Activated T-cell treated with anti-CD3 and anti-CD28 coated beads, Interleukin-2, amount 50 U/mL, for 4 hours (primary cell): ENCODE data around the gene UGT2B10. TPM values are rescaled to one million over a fixed set of nuclear protein-coding genes. Genes with fewer than 3 reads are reported as not detected.

Source experiments
- ATAC-seq, 2 donors: fragments of 200-7000 bp; cut with Tn5 transposase; one replicate each; pipeline ENCODE4 v1.10.0; 2021
- DNase-seq: peaks from one replicate; pipeline ENCODE4 v3.0.0-alpha.2; 2020
- H3K27me3 Mint-ChIP-seq: one replicate; pipeline ENCODE4 v1.8.0; 2021; ENCODE audit warnings: low read depth, mixed read lengths
- H3K36me3 Mint-ChIP-seq: one replicate; pipeline ENCODE4 v1.8.0; 2022; ENCODE audit warnings: mixed read lengths; ENCODE audit not compliant: insufficient read depth
- H3K4me1 Mint-ChIP-seq: one replicate; pipeline ENCODE4 v1.8.0; 2021; ENCODE audit warnings: low read depth, mixed read lengths
- H3K4me3 Mint-ChIP-seq: one replicate; pipeline ENCODE4 v1.8.0; 2021; ENCODE audit warnings: mild to moderate bottlenecking, moderate library complexity, mixed read lengths
- H3K9me3 Mint-ChIP-seq: one replicate; pipeline ENCODE4 v1.8.0; 2021; ENCODE audit warnings: mixed read lengths
- total RNA-seq, 3 donors: library from RNA; stranded (reverse); gene quantifications; one replicate each; pipeline ENCODE4 v1.2.1, GENCODE V29; 2021

The UGT2B10 gene
- total RNA-seq, 3 donors from 2014 or later, result not detected

DNA sequence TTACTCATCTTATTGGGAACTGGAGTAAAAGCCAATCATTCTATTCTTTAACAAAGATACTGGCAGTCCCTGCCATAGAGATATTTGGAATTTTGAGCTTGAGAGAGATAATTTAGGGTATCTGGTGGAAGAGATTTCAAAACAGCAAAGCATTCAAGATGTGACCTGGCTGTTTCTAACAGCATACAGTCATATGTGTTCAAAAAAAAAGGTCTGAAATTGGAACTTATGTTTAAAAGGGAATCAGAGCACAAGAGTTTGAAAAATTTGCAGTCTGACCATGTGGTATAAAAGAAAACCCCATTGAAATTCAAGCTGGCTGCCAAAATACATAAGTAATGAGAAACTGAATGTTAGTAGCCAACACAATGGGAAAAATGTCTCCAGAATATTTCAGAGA, 42.2 kb downstream of the UGT2B10 start:
- H3K27me3 Mint-ChIP-seq, result no peaks in the 10 kb centered on the region
- H3K9me3 Mint-ChIP-seq, result peaks cover 4% of the 10 kb centered on the region
- no peaks in the 10 kb centered on the region for H3K36me3 Mint-ChIP-seq
- ATAC-seq, result no peak
- no peak for DNase-seq
- no peak overlapping the region for H3K4me3 Mint-ChIP-seq
- no peaks in the 10 kb centered on the region for H3K4me1 Mint-ChIP-seq

DNA sequence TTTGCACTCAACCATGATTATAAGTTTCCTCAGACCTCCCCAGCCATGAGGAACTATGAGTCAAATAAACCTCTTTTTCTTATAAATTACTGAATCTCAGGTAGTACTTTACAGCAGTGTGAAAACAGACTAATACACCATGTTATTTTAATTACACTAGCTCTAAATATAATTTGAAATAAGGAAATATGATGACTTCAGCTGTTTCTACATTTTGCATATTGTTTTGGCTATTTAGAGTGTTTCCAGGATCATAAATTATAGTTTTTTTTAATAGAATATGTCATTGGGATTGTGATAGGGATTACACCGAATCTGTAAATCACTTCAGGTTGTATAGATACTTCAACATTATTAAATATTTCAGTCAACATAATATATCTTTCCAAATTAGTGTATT, 43.9 kb downstream of the UGT2B10 start:
- Mint-ChIP-seq H3K36me3 (no peaks in the 10 kb centered on the region), H3K27me3 (no peaks in the 10 kb centered on the region), H3K4me1 (no peaks in the 10 kb centered on the region), H3K4me3 (no peak overlapping the region), H3K9me3 (peaks cover 4% of the 10 kb centered on the region)
- no peak for ATAC-seq
- DNase-seq, result no peak

DNA sequence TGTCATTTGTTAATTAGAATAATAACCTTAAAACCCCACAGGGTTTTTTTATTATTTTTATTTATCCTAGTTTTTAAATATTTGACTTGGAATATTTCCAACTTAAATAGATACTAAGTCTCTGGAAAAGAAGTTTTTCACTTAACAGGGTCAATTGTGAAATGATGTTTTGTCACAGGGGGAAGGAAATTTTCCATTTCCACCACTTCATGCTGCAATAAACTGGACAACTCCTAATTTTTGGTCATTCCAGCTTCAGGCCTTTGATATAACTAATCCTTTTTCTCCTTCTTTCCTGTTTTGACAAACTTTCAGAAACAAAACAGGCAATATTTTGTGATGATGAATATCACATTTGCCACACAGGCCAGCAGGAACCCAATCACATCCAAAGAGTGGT, 45.3 kb downstream of the UGT2B10 start:
- DNase-seq (no peak), ATAC-seq (no peak)
- no peak overlapping the region for H3K4me3 Mint-ChIP-seq
- no peaks in the 10 kb centered on the region for H3K4me1 Mint-ChIP-seq
- peaks cover 4% of the 10 kb centered on the region for H3K9me3 Mint-ChIP-seq
- H3K36me3 Mint-ChIP-seq, result no peaks in the 10 kb centered on the region
- H3K27me3 Mint-ChIP-seq, result no peaks in the 10 kb centered on the region

DNA sequence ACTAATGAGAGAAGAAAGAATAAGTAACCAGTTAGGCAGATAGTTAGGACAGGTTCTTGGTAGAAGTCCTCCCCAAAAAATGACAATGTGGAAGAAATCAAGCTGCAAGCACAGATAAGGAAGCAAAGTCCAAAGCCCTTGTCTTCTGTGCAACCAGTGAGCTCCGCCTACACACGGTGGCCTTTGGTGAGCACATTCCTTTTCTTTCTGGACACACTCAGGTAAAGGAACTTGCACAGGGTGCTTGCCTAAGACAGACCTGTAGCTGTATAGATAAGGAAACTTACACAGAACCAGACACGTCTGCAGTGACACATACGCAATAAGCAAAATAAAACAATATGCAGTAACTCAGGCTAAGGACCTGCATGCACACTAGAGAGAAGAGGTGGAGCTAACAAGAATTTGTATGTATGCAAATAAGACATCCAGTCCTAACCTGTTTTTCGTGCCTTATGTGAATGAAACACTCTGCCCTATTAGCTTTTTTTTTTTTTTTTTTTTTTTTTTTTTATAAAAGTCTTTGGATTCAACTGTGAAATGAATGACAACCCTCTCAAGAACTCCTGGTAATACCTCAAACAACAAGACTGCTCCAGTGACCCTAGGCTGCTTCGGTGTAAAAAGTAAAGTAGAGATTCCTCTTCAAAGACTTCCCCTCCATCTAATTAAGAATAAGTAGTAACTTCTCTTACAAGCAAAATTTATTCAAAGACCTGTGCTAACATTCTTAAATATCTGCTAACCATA, 48.8 kb downstream of the UGT2B10 start:
- Mint-ChIP-seq H3K4me3 (no peak overlapping the region), H3K4me1 (no peaks in the 10 kb centered on the region), H3K36me3 (no peaks in the 10 kb centered on the region), H3K27me3 (no peaks in the 10 kb centered on the region), H3K9me3 (no peaks in the 10 kb centered on the region)
- ATAC-seq, result no peak
- no peak for DNase-seq

DNA sequence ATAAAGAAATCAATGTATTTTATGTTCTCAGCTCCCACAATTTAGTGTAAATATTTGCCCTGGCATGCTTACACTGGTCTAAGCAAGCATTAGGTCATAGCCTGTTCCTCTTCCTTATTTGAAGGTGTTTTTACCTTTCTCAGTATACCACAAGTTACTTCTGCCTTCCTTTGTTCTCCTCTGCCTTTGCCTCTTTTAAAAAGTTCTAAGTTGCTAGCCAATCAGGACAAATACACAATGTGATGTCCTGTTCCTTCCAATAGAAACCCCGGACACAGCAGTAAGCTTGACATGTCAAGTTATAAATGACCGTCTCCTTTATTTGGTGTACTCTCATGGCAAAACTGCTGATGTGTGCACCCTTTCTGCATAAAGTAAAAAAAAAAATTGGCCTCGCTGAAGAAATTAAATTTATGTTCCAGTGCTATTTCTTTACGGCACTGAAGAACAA, 49.4 kb downstream of the UGT2B10 start:
- no peaks in the 10 kb centered on the region for H3K9me3 Mint-ChIP-seq
- no peak for ATAC-seq
- no peak overlapping the region for H3K4me3 Mint-ChIP-seq
- H3K4me1 Mint-ChIP-seq, result no peaks in the 10 kb centered on the region
- no peaks in the 10 kb centered on the region for H3K36me3 Mint-ChIP-seq
- no peaks in the 10 kb centered on the region for H3K27me3 Mint-ChIP-seq
- no peak for DNase-seq

DNA sequence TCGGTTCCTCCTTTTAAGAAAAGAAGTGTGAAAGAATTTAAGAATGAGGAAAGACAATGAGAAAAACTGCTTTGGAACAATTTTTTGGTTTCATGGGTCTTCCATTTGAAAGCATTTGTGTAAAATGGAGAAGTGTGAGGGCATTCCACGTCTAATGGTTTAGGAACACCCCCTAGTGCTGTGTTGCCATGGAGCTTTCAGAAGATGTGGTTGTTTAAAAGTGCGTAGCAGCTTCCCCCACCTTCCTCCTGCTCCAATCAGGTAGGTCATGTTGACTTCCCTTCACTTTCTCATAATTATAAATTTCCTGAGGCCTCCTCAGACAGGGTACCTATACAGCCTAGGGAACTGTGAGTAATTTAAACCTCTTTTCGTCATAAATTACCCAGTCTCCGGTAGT, 50.0 kb downstream of the UGT2B10 start:
- no peak for DNase-seq
- Mint-ChIP-seq H3K4me1 (no peaks in the 10 kb centered on the region), H3K36me3 (no peaks in the 10 kb centered on the region), H3K4me3 (no peak overlapping the region), H3K27me3 (no peaks in the 10 kb centered on the region), H3K9me3 (no peaks in the 10 kb centered on the region)
- ATAC-seq, result no peak

DNA sequence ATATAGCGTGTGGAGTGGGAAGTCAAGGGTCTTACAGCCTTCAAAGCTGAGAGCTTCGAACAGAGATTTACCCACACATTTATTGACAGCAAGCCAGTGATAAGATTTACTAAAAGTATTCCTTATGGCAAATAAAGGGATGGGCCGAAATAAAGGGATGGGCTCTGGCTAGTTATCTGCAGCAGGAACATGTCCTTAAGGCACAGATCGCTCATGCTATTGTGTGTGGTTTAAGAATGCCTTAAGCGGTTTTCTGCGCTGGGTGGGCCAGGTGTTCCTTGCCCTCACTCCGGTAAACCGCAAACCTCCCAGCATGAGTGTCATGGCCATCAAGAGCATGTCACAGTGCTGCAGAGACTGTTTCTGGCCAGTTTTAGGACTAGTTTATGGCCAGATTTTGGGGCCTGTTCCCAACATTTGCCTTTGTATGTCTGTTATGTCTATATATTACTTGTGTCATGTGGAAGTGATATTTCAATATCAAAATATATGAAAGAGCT, 53.5 kb downstream of the UGT2B10 start:
- no peak for DNase-seq
- no peak for ATAC-seq
- H3K36me3 Mint-ChIP-seq, result no peaks in the 10 kb centered on the region
- no peak overlapping the region for H3K4me3 Mint-ChIP-seq
- no peaks in the 10 kb centered on the region for H3K27me3 Mint-ChIP-seq
- no peaks in the 10 kb centered on the region for H3K4me1 Mint-ChIP-seq
- H3K9me3 Mint-ChIP-seq, result no peaks in the 10 kb centered on the region

DNA sequence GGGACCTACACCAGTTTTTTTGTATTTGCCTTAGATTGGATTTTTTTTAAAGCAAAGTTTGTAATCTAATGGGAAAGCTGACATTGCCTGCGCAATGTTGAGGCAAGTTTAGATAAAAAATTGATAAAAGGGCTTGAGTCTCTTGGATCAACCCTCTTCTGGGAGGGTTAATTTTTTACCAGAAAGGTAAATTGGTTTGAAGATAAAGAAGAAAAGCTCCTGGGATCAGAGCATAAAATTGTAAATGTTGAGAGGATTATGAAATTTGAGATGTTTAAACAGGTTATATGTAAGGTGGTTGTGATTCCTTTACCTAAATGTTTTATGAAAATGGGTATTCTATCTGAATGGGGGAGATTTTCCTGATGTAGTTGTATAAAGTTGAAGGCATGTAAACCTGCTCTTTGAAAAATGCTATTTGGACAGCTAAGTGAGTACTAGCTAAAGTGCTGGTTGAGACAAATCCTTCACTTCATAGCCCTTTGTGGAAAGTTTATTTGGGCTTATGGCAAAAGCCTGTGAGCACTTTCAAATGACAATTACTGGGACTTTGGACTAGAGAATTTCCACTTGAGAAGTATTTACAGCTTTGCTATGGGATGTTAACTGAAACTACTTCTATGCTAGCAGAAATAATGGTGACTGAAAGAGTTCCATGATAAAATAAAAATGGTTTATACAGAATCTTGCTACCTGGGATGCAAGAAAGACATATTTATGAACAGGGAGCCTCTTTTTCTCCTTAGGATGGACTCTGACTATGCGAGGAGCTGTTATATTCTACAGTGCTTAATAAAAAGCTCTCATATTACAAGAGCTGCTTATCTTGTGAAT, 56.2 kb downstream of the UGT2B10 start:
- Mint-ChIP-seq H3K9me3 (no peaks in the 10 kb centered on the region), H3K4me3 (no peak overlapping the region), H3K4me1 (no peaks in the 10 kb centered on the region), H3K27me3 (no peaks in the 10 kb centered on the region), H3K36me3 (no peaks in the 10 kb centered on the region)
- no peak for ATAC-seq
- no peak for DNase-seq

DNA sequence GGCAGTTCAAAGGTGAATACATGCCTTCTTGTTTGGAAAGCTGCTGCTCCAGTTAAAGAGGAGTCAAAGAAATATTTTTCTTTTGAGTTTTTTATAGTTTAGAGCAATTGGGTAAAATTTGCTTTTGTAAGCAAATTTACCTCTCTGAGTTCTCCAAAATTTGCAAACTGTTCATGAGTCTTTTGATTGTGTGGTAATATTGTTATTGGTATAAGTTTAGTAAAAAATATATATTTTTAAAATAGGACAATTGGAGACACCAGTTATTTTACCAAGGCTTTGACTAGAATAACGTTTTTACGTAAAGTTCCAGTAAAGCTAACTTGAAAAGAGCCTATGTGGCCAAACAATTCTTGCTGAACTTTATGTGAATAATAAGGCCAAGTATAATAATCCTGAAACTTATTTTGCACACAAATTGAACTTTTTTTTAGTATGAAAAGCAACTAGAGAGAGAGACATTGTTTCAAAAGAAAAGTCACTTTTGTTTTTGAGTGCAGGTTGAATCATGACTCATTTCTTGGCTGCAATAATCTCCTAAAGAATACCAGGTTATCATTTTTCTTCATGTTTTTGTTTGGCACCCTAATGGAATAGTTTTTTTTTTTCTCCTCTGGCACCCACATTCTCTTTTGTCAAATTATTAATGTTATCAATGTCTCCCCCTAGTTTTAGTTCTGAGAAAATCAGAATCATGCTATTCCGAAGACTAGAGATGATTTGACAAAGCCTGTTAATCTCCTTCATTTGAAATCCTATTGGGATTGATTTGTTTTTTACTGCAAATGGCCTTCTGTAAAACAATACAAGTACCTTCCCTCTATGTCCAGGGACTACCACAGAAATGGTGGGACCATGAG, 57.1 kb downstream of the UGT2B10 start:
- ATAC-seq (no peak), DNase-seq (no peak)
- Mint-ChIP-seq H3K4me3 (no peak overlapping the region), H3K9me3 (no peaks in the 10 kb centered on the region), H3K36me3 (no peaks in the 10 kb centered on the region), H3K4me1 (no peaks in the 10 kb centered on the region), H3K27me3 (no peaks in the 10 kb centered on the region)

DNA sequence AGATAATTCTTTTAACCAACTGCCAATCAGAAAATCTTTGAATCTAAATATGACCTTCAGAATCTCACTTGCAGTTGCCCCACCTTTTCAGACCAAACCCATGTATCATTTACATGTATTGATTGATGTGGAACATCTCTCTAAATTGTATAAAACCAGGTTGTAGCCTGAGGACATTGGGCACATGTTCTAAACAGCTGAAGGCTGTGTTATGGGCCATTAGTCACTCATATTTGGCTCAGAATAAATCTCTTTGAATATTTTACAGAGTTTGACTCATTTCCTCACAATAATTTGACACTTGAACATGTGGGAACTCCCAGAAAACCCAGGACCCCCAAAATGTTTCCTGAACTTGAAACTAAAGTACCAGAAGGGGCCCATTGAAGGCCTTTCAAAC, 58.7 kb downstream of the UGT2B10 start:
- DNase-seq (no peak), ATAC-seq (no peak)
- H3K4me1 Mint-ChIP-seq, result no peaks in the 10 kb centered on the region
- H3K9me3 Mint-ChIP-seq, result no peaks in the 10 kb centered on the region
- H3K36me3 Mint-ChIP-seq, result no peaks in the 10 kb centered on the region
- no peaks in the 10 kb centered on the region for H3K27me3 Mint-ChIP-seq
- no peak overlapping the region for H3K4me3 Mint-ChIP-seq

DNA sequence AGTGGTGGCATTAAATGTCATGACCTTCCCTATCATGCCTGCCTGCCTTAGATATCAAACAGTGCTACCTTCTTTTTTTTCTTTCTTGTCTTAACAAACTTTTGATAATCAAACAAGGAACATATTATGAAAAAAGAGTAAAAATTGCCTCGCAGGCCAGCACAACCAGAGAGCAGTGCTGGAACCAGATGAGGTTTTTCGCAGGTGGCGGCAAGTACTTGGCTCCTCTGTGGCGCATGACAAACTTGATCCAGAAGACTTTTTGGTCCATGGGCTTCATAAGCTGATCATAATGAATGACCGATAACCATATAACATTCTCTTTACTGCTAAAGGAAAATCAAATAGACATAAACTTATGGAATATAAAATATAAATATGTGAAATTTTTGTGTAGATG, 61.8 kb downstream of the UGT2B10 start:
- H3K4me3 Mint-ChIP-seq, result no peak overlapping the region

DNA sequence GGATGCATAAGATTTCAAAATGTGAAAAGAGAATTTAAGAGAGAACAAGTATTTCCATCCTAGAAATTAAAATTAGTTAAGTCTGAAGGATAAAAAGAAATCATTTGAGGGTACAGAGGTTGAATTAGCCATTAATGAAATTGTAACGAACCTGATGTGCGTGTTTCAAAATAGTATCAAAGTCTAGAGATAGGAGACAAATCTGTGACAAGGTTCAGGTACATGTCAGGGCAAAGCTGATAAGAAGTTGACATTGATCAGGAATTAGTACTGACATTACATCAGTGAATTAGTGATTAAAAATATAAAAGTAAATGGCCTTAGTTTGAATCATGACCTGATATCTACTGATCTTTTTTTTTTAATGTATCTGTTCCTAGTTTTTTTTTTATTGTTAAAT, 62.3 kb downstream of the UGT2B10 start:
- Mint-ChIP-seq H3K4me1 (no peaks in the 10 kb centered on the region), H3K4me3 (no peak overlapping the region), H3K9me3 (no peaks in the 10 kb centered on the region), H3K36me3 (no peaks in the 10 kb centered on the region), H3K27me3 (no peaks in the 10 kb centered on the region)
- DNase-seq (no peak), ATAC-seq (no peak)

More for the DNA sequence above, 61.8 kb downstream of the UGT2B10 start:
- no peaks in the 10 kb centered on the region for H3K27me3 Mint-ChIP-seq
- ATAC-seq, result no peak
- H3K36me3 Mint-ChIP-seq, result no peaks in the 10 kb centered on the region
- H3K4me1 Mint-ChIP-seq, result no peaks in the 10 kb centered on the region
- no peak for DNase-seq
- no peaks in the 10 kb centered on the region for H3K9me3 Mint-ChIP-seq
